Measurements from ENCODE around the gene MRPL24. TPM values are rescaled to one million over a fixed set of nuclear protein-coding genes. Genes with fewer than 3 reads are reported as not detected.
A peak's percentile ranks its signal among the peaks of the same experiment; 100 is the strongest.

Gene MRPL24
- polyA plus RNA-seq, 2 of the 4 experiments (the other 2 are of a cell fraction): 170 to 198 TPM

GRCh38 chr1:156789621-156790318 is 48.9 kb upstream of the MRPL24 start:
- FAIRE-seq: no peak
- TF ChIP-seq HMGXB4 (CRISPR knock-in tag; IDR thresholded peaks at IDR 0.05; ENCODE audit: borderline replicate concordance) (no peak), MAFK (IDR thresholded peaks at IDR 0.05; ENCODE audit: partially characterized antibody) (peak; percentile 48)
- WGBS (ENCODE audit: missing lambda C conversion rate): 94% methylated on average over 4 of the region's 4 CpGs
- Histone ChIP-seq H3K4me1 (no peaks in the 10 kb centered on the region), H3K27ac (no peak overlapping the region), H3K4me3 (no peak overlapping the region), H3K9me3 (no peaks in the 10 kb centered on the region), H3K4me2 (no peak overlapping the region)
- ChIA-PET CTCF (interaction anchor here (0.7 to 27.2 kb wide), 11 partner anchors 8 to 264 kb away, joined by 3 to 480 read pairs (median 4); partner anchors contain the start of genes INSRR, ISG20L2, METTL25B and NTRK1), POLR2A (no interaction called here)
- ATAC-seq: no peak
- no peak for DNase-seq (ENCODE audit: low read depth in 1 of 2, low spot score in 1 of 2)

- TF ChIP-seq RAD21 (conservative IDR thresholded peaks at IDR 0.05 in 1 of 2, IDR thresholded peaks at IDR 0.05 in 1 of 2): no peak
- TF ChIP-seq KDM5A (IDR thresholded peaks at IDR 0.05): no peak
- TF ChIP-seq TFCP2L1 (CRISPR knock-in tag; IDR thresholded peaks at IDR 0.05): no peak
- TF ChIP-seq CBX8 (IDR thresholded peaks at IDR 0.05): no peak
- TF ChIP-seq ZSCAN20 (CRISPR knock-in tag; IDR thresholded peaks at IDR 0.05): no peak
- no peak for TF ChIP-seq EHF (CRISPR knock-in tag; IDR thresholded peaks at IDR 0.05)
- ChIA-PET POLR2A (no interaction called here), CTCF (interaction anchor here (1.4 to 8.7 kb wide), 6 partner anchors 8 to 140 kb away, joined by 4 to 62 read pairs (median 8); partner anchors contain the start of genes ISG20L2 and METTL25B)
- H3K9me3 ChIP-seq: no peaks in the 10 kb centered on the region
- no peaks in the 10 kb centered on the region for H3K4me1 ChIP-seq
- H3K27ac ChIP-seq: no peak overlapping the region
- H3K4me3 ChIP-seq: no peak overlapping the region
- FAIRE-seq (no peak), DNase-seq (ENCODE audit: low read depth in 1 of 2, low spot score in 1 of 2) (no peak), ATAC-seq (no peak)
- no peak overlapping the region for H3K4me2 ChIP-seq
- 78% methylated on average over 2 of the region's 2 CpGs for WGBS (ENCODE audit: missing lambda C conversion rate)
Measured at GRCh38 chr1:156788136-156788535, 47.2 kb upstream of the MRPL24 start.

GRCh38 chr1:156786640-156787039 is 45.8 kb upstream of the MRPL24 start:
- no peak overlapping the region for H3K4me2 ChIP-seq
- POLR2A ChIA-PET: no interaction called here
- no peak overlapping the region for H3K27ac ChIP-seq
- CTCF ChIA-PET: interaction anchor here (0.8 to 8.7 kb wide), 7 partner anchors 8 to 97 kb away, joined by 3 to 62 read pairs (median 4); partner anchors contain the start of genes ISG20L2, METTL25B and NTRK1
- whole genome bisulfite sequencing (ENCODE audit: missing lambda C conversion rate): 97% methylated on average over 10 of the region's 10 CpGs
- H3K9me3 ChIP-seq: no peaks in the 10 kb centered on the region
- FAIRE-seq (no peak), ATAC-seq (no peak), DNase-seq (ENCODE audit: low read depth in 1 of 2, low spot score in 1 of 2) (no peak)
- no peaks in the 10 kb centered on the region; the same call in 2 of the 3 replicates for H3K4me1 ChIP-seq
- no peak overlapping the region for H3K4me3 ChIP-seq
- TF ChIP-seq CEBPB (IDR thresholded peaks at IDR 0.05) (no peak), E2F6 (IDR thresholded peaks at IDR 0.05; ENCODE audit: borderline replicate concordance, low read depth) (no peak), JUNB (IDR thresholded peaks at IDR 0.05) (no peak), RFX5 (IDR thresholded peaks at IDR 0.05) (no peak), HDAC2 (IDR thresholded peaks at IDR 0.05) (no peak), ZSCAN20 (CRISPR knock-in tag; IDR thresholded peaks at IDR 0.05) (no peak), ATOH8 (CRISPR knock-in tag; IDR thresholded peaks at IDR 0.05; ENCODE audit: low read depth) (no peak), CHD4 (IDR thresholded peaks at IDR 0.05; ENCODE audit: borderline replicate concordance) (no peak), ZNF302 (CRISPR knock-in tag; IDR thresholded peaks at IDR 0.05) (no peak), FOXS1 (CRISPR knock-in tag; IDR thresholded peaks at IDR 0.05) (no peak), HOXA7 (CRISPR knock-in tag; IDR thresholded peaks at IDR 0.05) (no peak), HEYL (CRISPR knock-in tag; IDR thresholded peaks at IDR 0.05) (no peak), REST (IDR thresholded peaks at IDR 0.05) (no peak), POLR2A (IDR thresholded peaks at IDR 0.05; ENCODE audit: low read length) (no peak), CBX8 (IDR thresholded peaks at IDR 0.05) (no peak), HOXB5 (CRISPR knock-in tag; IDR thresholded peaks at IDR 0.05) (no peak), SMC3 (IDR thresholded peaks at IDR 0.05) (no peak), CTCF (IDR thresholded peaks at IDR 0.05) (no peak), TP53 (CRISPR knock-in tag; IDR thresholded peaks at IDR 0.05) (no peak), RARB (CRISPR knock-in tag; IDR thresholded peaks at IDR 0.05) (no peak)

All from A549 (cell line).